GM19372 (cell line): ENCODE data around the gene TOP1.

Source experiments
- ATAC-seq: cut with Tn5 transposase; IDR thresholded peaks from one replicate; pipeline ENCODE4 v1.9.1; 2021; ENCODE audit warnings: mild to moderate bottlenecking, low read depth, moderate library complexity; ENCODE audit not compliant: unreplicated experiment

Gene TOP1

DNA sequence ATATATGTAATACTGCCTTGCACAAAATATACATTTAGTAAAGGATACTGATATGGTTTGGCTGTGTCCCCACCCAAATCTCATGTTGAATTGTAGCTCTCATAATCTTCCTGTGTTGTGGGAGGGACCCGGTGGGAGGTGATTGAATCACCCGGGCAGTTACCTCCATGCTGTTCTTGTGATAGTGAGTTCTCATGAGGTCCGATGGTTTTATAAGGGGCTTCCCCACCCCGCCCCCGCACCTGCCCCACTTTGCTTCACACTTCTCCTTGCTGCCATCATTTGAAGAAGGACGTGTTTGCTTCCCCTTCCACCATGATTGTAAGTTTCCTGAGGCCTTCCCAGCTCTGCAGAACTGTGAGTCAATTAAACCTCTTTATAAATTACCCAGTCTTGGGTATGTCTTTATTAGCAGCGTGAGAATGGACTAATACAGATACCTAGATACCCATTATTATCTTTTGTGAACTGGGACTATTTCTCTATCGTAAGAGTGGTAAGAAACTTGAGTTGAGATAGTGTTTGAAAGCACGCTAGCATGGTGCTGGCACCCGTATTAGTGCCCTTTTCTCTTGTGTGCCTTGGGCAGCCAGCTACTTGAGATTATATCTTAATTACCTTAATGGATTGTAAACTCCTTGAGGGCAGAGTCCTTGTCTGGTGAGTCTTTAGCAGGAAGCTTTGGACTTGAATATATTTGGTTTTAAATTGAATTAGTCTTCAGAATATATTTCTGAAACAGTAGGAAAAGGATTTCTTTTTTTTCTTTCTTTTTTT is 25.6 kb downstream of the TOP1 start:
- ATAC-seq = no peak

DNA sequence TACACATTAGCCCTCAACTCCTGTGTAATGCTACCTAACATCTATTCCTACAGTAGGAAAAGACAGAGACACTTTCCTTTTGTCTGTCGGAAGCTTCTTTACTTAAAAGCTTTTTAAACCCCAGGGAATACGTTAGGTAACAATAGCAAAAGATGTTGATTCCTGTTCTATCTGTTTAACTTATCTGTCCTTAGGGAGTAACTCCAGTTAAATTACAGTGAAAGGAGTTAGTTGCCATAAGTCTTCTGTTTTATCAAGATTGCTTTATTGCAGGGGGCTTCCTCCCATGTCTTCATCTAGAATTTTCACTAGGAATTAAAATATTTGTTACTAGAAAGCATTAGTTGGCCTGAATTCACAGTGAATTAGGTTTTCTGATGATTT is 26.2 kb downstream of the TOP1 start:
- ATAC-seq = no peak

DNA sequence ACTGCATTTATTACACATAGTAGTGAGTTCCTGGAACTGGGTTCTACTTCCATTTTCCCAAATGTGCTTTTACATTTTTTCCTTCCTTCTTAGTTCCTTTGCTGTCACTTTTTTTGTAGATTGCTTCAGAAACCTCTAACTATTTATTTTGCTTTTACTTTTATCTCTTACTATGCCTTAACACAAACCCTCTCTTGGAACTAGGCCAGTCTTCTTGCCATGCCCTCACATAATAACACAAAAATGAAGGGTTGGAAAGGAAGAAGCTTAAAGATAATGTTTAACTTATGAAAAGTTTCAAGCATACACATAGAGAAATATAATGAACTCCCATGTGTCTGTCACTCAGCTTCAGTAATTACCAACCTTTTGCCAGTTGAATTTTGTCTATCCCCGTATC is 27.1 kb downstream of the TOP1 start:
- no peak for ATAC-seq

DNA sequence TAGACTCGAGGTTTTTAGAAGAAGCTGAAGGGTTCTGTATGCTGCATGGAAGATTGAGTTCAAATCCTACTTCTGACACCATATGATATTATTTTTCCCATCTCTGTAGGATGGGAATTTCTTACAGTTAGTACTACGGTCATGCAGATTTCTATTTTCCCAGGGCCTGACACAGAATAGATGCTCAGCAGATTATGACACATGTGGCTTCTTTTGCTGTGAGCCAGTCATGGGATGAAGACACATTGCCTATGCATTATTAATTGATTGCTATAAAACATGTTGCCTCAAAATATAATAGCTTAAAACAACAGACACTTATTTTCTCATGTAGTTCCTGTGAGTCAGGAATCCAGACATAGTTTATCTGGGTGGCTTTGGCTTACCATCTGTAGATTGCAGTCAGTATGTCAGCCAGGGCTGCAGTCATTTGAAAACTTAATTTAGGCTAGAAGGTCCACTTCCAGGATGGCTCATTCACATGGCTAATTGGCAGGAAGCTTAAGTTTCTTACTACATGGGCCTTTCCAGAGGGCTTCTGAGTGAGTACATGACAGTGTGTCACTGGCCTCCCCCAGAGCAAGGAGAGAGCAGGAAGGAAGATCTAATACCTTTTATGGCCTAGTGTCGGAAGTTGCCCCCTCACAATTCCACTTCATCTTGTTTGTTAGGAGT is 29.5 kb downstream of the TOP1 start:
- ATAC-seq = no peak

DNA sequence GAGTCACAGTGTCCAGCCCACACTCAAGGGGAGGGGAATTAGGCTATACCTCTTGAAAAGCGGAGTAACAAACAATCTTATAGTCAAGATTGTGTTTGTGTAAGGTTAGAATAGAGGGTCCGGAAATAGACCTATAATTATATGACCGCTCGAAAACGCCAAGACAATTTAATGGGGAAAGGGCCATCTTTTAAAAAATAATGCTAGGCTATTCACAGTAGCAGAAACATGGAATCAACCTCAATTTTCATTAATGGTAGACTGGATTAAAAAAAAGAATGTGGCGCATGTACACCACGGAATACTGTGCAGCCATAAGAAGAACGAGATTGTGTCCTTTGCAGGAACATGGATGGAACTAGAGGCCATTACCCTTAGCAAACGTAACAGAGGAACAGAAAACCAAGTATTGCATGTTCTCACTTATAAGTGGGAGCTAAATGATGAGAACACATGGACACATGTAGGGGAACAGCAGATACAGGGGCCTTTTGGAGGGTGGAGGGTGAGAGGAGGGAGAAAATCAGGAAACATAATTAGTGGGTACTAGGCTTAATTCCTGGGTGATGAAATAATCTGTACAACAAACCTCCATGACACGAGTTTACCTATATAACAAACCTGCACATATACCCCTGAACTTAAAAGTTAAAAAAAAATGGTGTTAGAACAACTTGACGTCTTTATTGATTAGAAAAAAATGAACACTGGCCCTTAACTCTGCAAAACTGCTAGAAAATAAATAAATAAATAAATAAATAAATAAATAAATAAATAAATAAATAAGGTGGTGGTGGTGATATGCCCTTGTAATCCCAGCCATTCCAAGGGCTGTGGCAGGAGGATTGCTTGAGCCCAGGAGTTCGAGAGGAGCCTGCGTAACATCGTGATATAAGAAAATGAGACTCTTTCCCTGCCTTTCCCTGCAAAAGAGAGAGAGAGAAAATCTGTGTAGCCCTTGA is 30.3 kb downstream of the TOP1 start:
- no peak for ATAC-seq

DNA sequence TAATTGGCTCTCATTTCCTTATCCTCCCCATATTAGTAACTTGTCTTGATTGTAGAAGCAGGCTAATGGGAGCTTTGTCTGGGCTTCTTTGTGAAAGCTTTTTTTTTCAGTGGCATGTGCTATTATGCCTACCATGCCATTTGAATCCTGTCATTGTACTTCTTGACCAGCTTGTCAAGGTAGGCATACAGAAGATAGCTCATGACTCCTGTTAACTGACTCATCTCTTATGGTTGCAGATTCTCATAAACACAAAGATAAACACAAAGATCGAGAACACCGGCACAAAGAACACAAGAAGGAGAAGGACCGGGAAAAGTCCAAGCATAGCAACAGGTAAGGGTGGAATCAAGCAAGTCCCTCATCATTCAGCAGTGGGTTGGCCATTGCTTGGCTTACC is 32.5 kb downstream of the TOP1 start:
- ATAC-seq = no peak

DNA sequence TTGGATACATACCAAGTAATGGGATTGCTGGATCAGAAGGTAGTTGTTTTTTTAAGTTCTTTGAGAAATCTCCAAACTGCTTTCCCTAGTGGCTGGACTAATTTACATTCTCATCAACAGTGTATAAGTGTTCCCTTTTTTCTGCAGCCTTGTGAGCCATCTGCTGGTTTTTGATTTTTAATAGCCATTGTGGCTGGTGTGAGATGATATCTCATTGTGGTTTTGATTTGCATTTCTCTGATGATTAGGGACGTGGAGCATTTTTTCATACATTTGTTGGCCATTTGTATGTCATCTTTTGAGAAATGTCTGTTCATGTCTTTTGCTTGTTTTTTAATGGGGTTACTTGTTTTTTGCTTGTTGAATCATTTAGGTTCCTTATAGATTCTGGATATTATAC is 34.8 kb downstream of the TOP1 start:
- ATAC-seq = no peak

DNA sequence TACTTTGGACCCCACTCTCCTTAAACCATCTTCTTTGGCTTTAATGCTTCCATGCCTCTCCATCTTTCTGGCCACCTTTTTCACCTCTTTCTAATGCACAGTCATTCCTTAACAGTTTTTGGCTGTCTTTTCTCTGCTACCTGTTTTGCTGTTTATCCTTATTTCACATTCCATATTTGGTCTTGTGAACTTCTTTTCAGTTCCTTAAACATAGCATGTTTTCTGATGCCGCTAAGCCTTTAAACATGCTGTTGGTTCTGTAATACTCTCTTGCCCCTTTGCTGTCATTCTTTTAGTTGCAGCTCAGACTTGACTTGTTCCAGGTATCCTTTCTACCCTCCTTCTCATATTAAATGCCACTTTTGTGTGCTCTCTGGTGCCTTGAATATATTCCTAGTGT is 35.8 kb downstream of the TOP1 start:
- peak; percentile 65 for ATAC-seq

DNA sequence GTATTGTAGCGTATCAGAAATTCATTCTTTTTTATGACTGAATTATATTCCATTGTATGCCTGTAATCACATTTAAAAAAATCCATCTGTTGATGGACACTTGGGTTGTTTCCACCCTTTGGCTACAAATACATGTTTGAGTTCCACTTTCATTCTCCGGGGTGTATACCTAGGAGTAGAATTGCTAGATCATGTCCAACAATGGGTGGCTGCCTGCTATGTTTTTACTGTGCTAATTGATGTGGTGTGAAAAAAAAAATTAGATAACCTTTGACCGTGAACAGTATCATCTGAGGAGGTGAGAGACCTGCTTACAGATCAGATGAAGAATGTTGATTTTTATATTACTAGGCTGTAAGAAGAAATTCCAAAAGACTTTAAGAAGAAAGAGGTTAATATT is 37.1 kb downstream of the TOP1 start:
- ATAC-seq = no peak

DNA sequence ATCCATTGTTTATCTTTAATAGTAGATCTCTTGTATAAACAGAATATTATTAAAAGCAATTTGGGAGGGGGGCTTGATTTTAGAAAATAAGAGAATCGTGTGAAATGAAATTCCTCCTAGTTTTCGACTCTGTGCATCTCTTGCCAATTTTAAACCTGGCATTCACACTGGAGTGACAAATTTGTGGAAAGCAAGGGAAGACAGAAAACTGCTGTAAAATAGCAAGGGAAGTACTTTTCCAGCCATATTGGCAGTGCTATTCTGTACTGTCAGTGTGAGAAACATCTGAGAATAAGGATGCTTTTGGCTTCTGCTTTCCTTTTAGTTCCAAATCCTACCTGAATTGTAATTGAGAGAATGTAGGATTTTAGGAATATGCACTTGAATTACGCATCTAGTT is 40.2 kb downstream of the TOP1 start:
- ATAC-seq = no peak

DNA sequence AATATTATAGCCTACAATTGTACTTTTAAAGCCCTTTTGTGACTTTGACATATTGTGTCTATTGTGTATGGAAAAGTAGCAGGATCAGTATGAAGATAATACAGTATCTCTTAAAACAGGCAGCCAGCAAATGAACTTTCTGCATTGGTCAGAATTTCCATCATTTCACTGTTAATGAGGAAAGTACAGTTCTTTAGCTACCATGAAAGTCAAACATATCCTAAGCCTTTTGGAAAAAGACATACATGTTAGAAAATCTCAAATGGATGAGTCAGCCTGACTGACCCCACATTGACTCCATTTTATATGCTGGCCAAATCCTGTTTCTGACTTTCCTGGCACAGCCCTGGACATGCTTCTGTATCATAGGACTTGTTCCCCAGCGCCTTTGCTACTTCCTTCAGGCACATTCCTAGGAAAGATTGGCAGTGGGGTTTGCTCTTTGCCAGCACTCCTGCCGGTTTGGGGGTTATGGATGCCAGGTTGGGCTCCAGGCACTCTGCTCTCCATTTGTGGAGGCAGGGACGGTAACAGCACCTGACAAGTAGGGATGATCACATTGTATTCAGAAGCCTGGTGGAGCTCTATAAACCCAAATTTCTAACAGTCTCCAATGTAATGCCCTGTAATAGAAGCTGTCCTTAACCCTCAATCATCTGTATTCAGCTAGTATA is 43.7 kb downstream of the TOP1 start:
- no peak for ATAC-seq

DNA sequence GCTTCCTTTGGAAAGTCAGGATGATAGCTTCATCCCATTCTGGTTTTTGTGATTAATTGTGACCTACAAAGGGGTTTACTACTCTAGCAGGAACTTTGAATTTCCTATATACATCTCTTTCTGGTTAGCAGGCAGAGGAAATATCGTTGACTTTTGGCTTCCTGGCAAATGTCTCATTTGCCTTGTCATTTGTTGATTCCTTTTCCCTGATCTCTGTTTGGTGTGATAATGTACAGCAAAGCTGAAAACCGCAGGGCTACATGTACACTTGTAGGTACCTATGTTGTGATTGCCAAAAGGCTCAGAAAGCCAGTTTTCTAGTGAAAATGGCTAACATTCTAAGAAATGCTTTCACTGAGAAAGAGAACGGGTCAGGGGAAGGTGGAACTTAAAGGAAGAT is 44.3 kb downstream of the TOP1 start:
- ATAC-seq = no peak

DNA sequence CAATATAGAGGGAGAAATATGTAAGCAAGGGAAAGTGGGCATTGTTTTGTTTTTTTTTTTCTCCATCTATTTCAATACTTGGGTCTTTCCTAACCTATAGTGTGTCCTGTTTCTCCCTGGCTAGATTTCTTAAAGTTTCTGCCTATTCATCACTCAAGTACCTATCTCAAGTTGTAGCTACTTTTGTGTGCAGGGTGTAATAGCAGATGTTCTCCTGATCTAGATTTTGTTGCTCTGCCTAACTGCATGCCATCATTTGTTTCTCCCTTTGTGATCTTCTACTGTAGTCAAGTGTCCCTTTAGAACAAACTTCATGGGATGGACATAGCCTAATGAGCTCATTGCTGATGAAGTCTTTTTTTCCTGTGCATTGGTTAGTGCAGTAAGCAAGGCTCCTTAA is 45.8 kb downstream of the TOP1 start:
- no peak for ATAC-seq

DNA sequence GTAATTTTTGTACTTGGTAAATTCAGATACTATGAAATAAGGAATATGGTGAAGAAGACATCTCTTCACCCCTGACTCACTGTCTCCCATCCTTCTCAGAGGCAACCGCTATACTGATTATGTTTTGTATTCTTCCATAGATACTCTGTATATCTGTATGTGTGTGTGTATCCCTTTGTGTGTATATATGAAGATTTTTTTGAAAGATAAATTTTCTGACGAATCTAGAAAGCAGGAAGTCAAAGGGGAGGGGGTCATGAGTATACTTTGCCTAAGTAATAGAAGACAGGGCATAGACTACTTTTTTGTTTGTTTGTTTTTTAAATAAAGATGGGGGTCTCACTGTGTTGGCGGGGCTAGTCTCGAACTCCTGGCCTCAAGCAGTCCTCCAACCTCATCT is 48.2 kb downstream of the TOP1 start:
- ATAC-seq = no peak

DNA sequence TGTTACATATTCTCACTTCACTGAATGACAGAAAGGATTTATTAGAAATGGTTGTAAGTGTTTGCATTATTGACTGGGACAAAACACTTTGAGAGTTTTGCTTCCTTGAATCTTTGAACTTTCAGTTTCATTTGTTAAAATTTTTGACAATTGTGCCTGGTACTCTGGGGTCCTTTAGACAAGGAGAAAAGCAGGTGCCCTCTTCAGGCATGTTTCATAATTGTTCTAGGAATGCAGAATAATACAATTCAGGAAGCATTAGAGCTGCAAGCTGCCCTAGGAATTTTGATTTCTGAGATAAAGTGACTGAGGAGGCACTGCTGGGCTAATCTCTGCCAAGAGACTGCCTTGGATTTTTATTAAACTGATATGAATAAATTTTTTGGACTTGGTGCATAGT is 49.7 kb downstream of the TOP1 start:
- ATAC-seq = no peak

DNA sequence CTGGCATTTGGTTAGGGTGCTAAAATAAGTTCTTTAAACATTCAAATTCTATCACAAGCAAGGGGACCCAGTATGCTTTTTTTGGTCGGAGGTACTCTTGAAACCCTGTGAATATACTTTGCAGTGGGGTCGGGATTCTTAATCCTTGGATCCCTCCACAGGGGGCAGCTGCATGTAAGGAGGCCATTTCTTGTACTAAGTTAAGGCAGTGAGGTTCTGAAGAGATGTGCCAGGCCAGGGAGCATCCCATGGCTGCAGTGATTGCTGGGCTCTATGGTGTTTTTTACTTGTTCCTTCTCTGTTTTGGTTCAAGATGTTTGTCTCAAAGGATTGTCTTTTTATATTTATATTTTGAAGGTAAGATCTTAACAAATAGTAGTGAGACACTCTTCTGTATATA is 50.4 kb downstream of the TOP1 start:
- no peak for ATAC-seq

DNA sequence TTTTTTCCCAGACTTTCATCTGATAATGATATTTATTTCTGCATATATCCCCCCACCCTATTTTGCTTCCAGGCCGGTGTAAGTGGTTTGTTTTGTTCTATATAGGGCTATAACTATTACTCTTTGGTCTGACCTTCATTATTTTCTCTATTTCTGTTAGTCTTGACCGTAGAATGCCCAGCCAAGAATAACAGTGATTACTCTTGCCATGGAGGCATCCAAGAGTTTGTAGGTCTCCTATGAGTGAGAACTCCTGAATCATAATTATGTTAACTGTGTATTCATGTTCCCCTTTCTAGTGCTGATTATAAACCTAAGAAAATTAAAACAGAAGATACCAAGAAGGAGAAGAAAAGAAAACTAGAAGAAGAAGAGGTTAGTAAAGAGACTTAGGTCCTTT is 52.2 kb downstream of the TOP1 start:
- ATAC-seq = no peak

DNA sequence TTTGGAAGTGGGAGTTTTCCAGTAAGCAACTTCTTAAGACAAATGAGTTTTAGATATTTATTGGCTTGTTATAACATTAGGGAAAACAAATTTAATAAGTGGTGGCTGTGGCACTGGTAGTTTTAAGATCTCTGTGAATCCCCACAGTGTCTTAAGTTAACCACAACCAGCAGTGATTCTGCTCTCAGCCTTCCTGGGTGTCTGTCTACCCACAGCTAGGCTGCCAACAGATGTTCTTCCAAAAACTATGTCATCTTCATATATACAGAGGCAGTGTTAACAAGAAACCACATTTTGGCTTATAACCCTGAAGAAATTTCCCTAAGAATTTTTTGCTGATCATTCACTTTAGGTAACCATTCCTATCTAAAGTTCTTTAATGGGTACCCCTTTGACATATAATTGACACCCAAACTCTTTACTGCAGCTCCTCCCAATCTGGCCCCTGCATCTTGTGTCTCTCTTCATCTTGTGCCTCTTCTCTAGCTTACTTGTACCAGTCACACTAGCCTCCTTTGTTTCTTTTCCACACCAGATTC is 52.7 kb downstream of the TOP1 start:
- ATAC-seq = no peak

DNA sequence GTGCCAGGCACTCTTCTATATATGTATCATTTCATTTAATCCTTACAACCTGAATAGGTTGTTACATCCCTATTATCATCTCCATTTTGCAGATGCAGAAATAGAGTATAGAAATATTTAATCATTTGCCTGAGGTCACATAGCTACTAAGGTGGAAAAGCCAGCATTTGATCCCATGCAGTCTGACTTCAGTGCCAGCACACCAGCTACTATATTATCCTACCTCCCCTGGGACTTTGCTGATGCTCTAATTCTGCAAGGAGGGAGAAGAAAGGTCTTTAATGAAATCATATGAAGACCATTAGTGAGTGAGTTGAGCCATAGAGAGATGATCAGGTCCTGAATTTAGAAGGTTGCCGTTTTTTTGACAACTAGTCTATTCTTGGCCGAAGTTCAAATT is 53.7 kb downstream of the TOP1 start:
- no peak for ATAC-seq

DNA sequence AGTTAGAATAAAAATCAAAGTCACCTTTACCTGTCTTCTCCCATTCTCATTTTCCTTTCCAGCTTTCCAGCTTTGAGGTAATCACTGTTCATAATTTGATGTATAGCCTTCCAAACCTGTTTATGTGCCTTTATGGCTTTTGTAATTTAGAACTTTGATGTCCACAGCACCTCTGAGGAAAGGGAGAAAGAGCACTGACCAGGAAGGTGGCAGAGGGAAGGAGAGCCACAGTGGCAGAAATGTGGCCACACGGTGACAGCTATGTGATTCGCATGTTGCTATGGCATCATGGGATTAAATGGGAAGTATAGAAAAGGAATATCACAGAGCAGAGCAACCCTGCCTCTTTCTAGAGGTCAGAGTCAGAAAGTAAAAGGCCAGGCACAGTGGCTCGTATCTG is 57.0 kb downstream of the TOP1 start:
- no peak for ATAC-seq
